Natural killer cell (primary cell): ENCODE measurements around the gene PPP6R1. TPM values are rescaled to one million over a fixed set of nuclear protein-coding genes. Genes with fewer than 3 reads are reported as not detected.

Source experiments
- ATAC-seq, 3 donors: fragments of 150-1000 bp in 2 of 3; fragments of 200-7000 bp in 1 of 3; cut with Tn5 transposase; 1 replicate in 1 of 3; 2 replicates in 2 of 3; pipeline ENCODE4 v1.10.0; 2021; ENCODE audit warnings: mild to moderate bottlenecking in 2 of 3, moderate library complexity in 2 of 3
- DNase-seq, 2 donors: peaks; one replicate each; pipeline versions ENCODE4 v3.0.0 to v3.0.0-alpha.2; 2013 to 2021; ENCODE audit warnings: mixed read lengths in 1 of 2
- H3K27ac ChIP-seq: one replicate; pipeline ENCODE4 v1.5.1; 2013; ENCODE audit warnings: mild to moderate bottlenecking, low read length
- H3K27me3 ChIP-seq: one replicate; pipeline ENCODE4 v1.6.1; 2013; ENCODE audit warnings: low read length; ENCODE audit not compliant: control insufficient read depth, insufficient read depth
- H3K36me3 ChIP-seq: one replicate; pipeline ENCODE4 v1.6.1; 2013; ENCODE audit warnings: low read length; ENCODE audit not compliant: control insufficient read depth, insufficient read depth
- H3K4me1 ChIP-seq: one replicate; pipeline ENCODE4 v1.6.1; 2013; ENCODE audit warnings: low read length; ENCODE audit not compliant: control insufficient read depth, insufficient read depth
- H3K4me3 ChIP-seq: one replicate; pipeline ENCODE4 v1.5.1; 2013; ENCODE audit warnings: low read length
- H3K9me3 ChIP-seq: one replicate; pipeline ENCODE4 v1.6.1; 2013; ENCODE audit warnings: low read length; ENCODE audit not compliant: control insufficient read depth, insufficient read depth
- H3K27ac Mint-ChIP-seq, 2 donors: one replicate each; pipeline ENCODE4 v1.8.0; 2022; ENCODE audit warnings: mild to moderate bottlenecking in 2 of 2, mixed read lengths in 2 of 2, moderate library complexity in 1 of 2
- H3K27me3 Mint-ChIP-seq, 2 donors: one replicate each; pipeline ENCODE4 v1.8.0; 2022; ENCODE audit warnings: low read depth in 2 of 2, mixed read lengths in 2 of 2
- H3K36me3 Mint-ChIP-seq: one replicate; pipeline ENCODE4 v1.8.0; 2022; ENCODE audit warnings: mixed read lengths
- H3K4me1 Mint-ChIP-seq, 2 donors: one replicate each; pipeline ENCODE4 v1.8.0; 2022; ENCODE audit warnings: mixed read lengths in 2 of 2
- H3K4me3 Mint-ChIP-seq: one replicate; pipeline ENCODE4 v1.8.0; 2022; ENCODE audit warnings: mild to moderate bottlenecking, moderate library complexity, mixed read lengths
- H3K9me3 Mint-ChIP-seq, 2 donors: one replicate each; pipeline ENCODE4 v1.8.0; 2022; ENCODE audit warnings: mixed read lengths in 2 of 2
- CTCF ChIP-seq: fragments of 200-600 bp; IDR thresholded peaks from one replicate; pipeline ENCODE4 v1.8.0; 2022; ENCODE audit warnings: antibody characterized with exemption
- WGBS: methylation state at CpG from one replicate; pipeline ENCODE4 v1.1.7; 2013; ENCODE audit warnings: missing lambda C conversion rate; ENCODE audit not compliant: insufficient coverage; 5-methylcytosine and 5-hydroxymethylcytosine counted together
- intact Hi-C: fragments of 100-400 bp; cut with micrococcal nuclease; formaldehyde crosslinking; loops from one replicate; pipeline ENCODE4 v1.14.2; 2022
- total RNA-seq, 4 donors: library from RNA; stranded (reverse); fragments of 120-200 nt in 1 of 4; gene quantifications; one replicate each; pipeline versions ENCODE4 v1.2.3 to v1.2.4, GENCODE V29; 2013 to 2022

PPP6R1 gene
- total RNA-seq, 3 donors from 2014 or later (not counting 1 experiment from before 2014, with no cell fraction given) = 252 to 275 (median 260) TPM

- H3K4me1 Mint-ChIP-seq = peaks cover 32 to 42% of the 10 kb centered on the region in 2 donors
- intact Hi-C loops = no loop called here
These were observed 18.7 kb upstream of the PPP6R1 start for GRCh38 chr19:55277494-55277893.

GRCh38 chr19:55276720-55277430, 18.1 kb upstream of the PPP6R1 start:
- no peak for TF ChIP-seq CTCF
- Histone ChIP-seq H3K27me3 (no peaks in the 10 kb centered on the region), H3K9me3 (no peaks in the 10 kb centered on the region), H3K4me3 (no peak overlapping the region), H3K4me1 (peaks cover 52% of the 10 kb centered on the region), H3K36me3 (peaks cover 18% of the 10 kb centered on the region), H3K27ac (peak overlapping the region; percentile 90)
- Mint-ChIP-seq H3K4me3 (peak overlapping the region; percentile 69), H3K27ac (peak overlapping the region; percentile 91 to 98), H3K9me3 (no peaks in the 10 kb centered on the region), H3K36me3 (peaks cover 7% of the 10 kb centered on the region), H3K4me1 (peaks cover 32 to 42% of the 10 kb centered on the region in 2 donors), H3K27me3 (no peaks in the 10 kb centered on the region)
- peak in 1 of 2 donors; percentile 59 for DNase-seq
- peak; percentile 20 to 47 (median 25) for ATAC-seq
- intact Hi-C loops = no loop called here
- 68% methylated on average over 15 of the region's 15 CpGs for WGBS

More at GRCh38 chr19:55277494-55277893, 18.7 kb upstream of the PPP6R1 start:
- Mint-ChIP-seq H3K27ac (peak overlapping the region; percentile 91 to 98), H3K4me3 (peak overlapping the region; percentile 69), H3K9me3 (no peaks in the 10 kb centered on the region), H3K27me3 (no peaks in the 10 kb centered on the region), H3K36me3 (peaks cover 1% of the 10 kb centered on the region)
- no peak overlapping the region for H3K4me3 ChIP-seq
- no peaks in the 10 kb centered on the region for H3K9me3 ChIP-seq
- peaks cover 13% of the 10 kb centered on the region for H3K36me3 ChIP-seq
- peaks cover 52% of the 10 kb centered on the region for H3K4me1 ChIP-seq
- DNase-seq (no peak), ATAC-seq (no peak)
- H3K27me3 ChIP-seq = no peaks in the 10 kb centered on the region
- 98% methylated on average over 17 of the region's 17 CpGs for WGBS
- peak overlapping the region; percentile 90 for H3K27ac ChIP-seq
- TF ChIP-seq CTCF = no peak

- Histone ChIP-seq H3K36me3 (peaks cover 19% of the 10 kb centered on the region), H3K9me3 (no peaks in the 10 kb centered on the region), H3K4me3 (no peak overlapping the region), H3K27ac (peak overlapping the region; percentile 90), H3K4me1 (peaks cover 52% of the 10 kb centered on the region), H3K27me3 (no peaks in the 10 kb centered on the region)
- Mint-ChIP-seq H3K4me1 (peaks cover 28 to 38% of the 10 kb centered on the region in 2 donors), H3K36me3 (peaks cover 8% of the 10 kb centered on the region), H3K27ac (peak overlapping the region; percentile 91 to 98), H3K4me3 (peak overlapping the region; percentile 69), H3K27me3 (no peaks in the 10 kb centered on the region), H3K9me3 (no peaks in the 10 kb centered on the region)
- no peak for TF ChIP-seq CTCF
- peak in 1 of 2 donors; percentile 70 for DNase-seq
- peak; percentile 28 to 60 (median 42) for ATAC-seq
- intact Hi-C loops = no loop called here
- 55% methylated on average over 17 of the region's 17 CpGs for WGBS
These were observed 17.3 kb upstream of the PPP6R1 start for GRCh38 chr19:55275851-55276719.
